NCI-H2171 treated with DMSO at 0.1 percent for 48 hours (cell line): ENCODE measurements around the gene LIPC.

Experiments
- DNase-seq: peaks from one replicate; lab custom pipeline; 2025; lab: John Stamatoyannopoulos, UW

The LIPC gene

DNA sequence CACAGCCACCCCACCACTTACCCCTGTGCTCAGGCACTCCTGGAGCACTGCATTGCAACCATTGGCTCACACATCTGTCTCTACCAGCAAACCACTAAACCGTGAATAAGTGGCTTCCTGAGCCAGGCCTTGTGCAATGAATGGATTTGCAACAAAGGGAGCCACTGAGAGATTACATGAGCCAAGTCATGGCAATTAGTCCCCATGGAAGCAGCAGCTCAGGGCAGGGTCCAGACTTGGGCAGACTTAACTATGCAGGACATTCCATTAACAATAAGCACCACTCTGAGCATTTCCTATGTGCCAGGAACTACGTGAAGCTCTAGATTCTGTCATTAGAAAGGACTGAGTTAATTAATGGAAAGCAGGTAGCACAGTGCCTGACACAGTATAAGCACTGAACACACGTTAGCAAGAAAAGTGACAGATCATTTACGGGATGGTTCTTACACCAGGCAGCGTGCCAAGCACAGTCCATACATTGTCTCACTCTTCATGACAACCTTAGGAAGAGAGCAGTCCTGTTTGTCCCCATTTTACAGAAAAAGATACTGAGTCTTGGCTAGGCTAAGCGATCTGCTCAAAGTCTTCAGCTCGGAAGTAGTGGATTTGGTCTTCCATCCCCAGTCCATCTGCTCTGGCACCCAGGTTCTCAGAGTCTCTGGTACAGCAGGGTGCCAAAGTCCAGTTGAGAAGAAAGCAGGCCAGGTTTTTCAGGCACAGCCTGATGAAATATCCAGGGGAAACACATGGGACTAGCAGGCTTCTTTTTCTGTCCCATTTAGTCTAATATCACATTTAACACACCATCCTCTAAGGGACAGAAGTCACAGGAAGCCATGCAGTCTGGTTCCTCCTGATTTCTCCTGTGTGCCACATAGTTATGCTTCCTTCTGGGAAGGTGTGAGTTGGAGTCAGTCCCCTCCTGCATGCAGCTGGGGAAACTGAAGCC, 44.1 kb downstream of the LIPC start:
- peak; percentile 49 for DNase-seq

- no peak for DNase-seq
These were observed 44.9 kb downstream of the LIPC start for GRCh38 chr15:58476525-58477162.

DNA sequence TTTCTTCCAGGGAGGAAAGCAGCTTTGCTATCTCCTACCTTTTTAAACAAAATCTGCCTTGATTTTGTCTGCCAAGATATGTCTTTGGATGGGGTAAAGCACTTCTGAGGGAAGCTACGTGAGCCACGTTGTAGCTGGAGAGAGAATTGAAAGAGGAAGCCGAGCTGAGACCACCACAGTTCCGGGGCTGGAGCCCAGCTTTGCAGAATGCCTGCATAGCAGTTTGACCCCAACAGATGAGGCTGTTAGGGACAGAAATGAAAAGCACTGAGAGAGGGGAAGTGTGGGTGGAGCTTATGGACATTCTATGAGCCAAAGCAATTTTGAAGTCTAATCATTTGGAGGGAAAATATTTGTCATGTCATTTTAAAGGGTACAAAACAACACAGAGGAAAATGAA, 45.4 kb downstream of the LIPC start:
- DNase-seq, result no peak

GRCh38 chr15:58478035-58478434, 46.2 kb downstream of the LIPC start:
- DNase-seq, result no peak

DNA sequence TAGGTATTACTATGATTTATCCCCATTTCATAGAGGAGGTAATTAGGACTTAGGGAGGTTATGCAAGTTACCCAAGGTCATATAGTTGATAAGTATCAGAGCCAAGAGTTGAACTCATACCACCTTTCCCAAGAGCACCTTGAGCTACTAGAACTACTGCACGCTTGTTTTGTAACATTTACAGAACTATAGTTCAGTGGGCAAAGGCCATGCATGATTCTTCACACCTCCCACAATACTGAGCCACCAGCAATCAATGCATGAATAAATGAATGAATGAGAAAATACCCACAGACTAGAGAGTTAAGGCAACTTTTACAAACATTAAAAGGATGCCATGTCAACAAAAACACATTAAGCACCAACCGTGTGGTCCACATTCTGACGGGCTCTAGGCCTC, 46.8 kb downstream of the LIPC start:
- no peak for DNase-seq

GRCh38 chr15:58479941-58480340, 48.1 kb downstream of the LIPC start:
- no peak for DNase-seq

- no peak for DNase-seq
These were observed 51.6 kb downstream of the LIPC start for GRCh38 chr15:58483376-58483775.

GRCh38 chr15:58484791-58485600, 53.2 kb downstream of the LIPC start:
- no peak for DNase-seq

- no peak for DNase-seq
These were observed 54.3 kb downstream of the LIPC start for GRCh38 chr15:58486062-58486461.

- peak; percentile 97 for DNase-seq
These were observed 54.8 kb downstream of the LIPC start for GRCh38 chr15:58486564-58486963.

DNA sequence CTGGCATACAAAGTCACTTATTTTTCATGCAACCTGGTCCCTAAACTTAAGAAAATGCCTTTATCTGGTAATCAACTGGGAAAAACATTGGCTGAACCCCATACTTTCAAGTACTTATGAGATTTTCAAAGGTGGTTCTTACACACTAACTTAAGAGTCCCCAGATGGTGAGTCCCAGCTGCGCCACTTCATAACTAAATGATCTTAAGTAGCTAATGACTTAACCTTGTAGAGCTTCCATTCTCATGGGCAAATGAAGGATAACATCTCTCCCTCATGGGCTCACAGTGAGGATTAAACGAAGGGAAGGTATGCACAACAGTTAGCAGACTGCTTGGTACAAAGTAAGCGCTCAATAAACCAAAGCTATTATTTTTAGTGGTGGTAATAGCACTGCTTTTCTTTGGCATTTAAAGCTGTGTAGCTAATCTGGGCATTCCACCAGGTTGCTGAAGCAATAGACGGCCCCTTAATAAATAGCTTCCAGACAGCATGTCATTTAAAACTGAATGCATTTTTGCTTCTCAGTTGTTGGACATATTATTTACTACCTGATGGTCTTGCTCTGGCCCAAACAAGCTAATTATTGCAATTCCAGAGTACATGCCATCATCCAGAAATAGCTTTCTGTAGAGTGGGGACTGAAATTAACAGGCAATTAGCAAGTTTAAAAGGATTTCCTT, 55.4 kb downstream of the LIPC start:
- DNase-seq, result peak; percentile 97

GRCh38 chr15:58487724-58488120, 55.9 kb downstream of the LIPC start:
- DNase-seq, result no peak

- DNase-seq, result no peak
These were observed 57.7 kb downstream of the LIPC start for GRCh38 chr15:58489289-58490085.

DNA sequence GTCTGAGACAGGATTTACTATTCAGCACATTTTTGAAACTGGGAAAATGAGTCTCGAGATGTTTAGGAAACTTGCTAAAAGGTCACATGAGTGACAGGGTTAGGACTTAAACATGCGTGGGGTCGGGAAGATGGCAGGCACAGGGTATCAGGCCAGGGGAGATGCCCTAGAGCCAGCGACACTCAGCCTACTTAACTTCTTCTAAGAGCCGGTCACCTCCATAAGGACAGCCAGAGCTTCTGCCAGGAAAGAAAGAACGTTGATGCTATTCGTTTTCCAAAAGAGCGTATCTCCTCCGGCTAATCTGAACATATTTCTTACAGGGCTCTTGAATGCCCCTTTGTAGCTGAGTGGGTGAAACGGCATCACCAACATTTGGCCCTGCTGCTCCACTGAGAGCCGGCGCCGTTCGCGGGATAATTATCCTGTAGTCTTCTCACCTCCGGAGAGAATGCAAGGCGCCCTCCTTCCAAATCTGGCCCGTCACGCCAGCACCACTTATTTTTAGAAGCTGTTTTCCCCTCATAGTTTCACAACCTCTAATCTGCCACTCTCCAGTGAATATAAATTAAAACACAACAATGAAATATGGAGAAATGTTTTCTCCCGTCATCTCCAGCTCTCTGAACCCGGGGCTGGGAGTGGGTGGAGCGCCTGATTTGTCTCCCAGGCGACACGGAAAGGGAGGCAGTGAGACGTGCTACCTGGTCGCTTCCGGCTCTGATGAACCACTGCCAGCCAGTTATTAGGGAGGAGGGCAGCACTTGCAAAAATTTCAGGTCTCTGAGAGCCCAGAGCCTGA, 58.5 kb downstream of the LIPC start:
- no peak for DNase-seq

- DNase-seq, result no peak
These were observed 59.2 kb downstream of the LIPC start for GRCh38 chr15:58490888-58491473.

- peak; percentile 35 for DNase-seq
These were observed 59.9 kb downstream of the LIPC start for GRCh38 chr15:58491499-58492202.

GRCh38 chr15:58492661-58493397, 61.0 kb downstream of the LIPC start:
- DNase-seq, result peak; percentile 82

DNA sequence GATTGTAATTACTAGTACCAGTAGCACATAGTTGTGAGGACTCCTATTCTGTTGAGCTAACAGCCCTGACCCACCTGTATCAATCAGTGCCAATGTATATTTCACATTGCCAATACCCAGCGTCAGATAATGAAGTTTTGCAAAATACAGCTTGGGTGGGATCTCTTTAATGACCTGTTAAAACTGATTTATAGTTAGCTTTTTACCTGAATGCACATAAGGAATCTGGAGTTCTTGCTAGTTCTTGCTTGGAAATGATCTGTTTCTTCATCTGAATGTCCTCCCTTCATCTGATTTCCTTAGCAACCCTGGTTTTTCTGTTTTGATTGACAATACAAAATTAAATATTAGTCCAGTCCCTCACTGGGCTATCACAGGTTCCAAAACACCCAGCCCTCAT, 62.8 kb downstream of the LIPC start:
- DNase-seq, result no peak
